Left forelimb (tissue), 1 donor: ENCODE measurements around the gene RAPGEFL1.
"Not testable (repeated sequence)": the region's sequence is repeated elsewhere in the genome, so short reads cannot be mapped to it uniquely, and the experiment has no call there.

Experiments
- DNase-seq: peaks from one replicate; pipeline ENCODE4 v3.0.0-alpha.2; 2018; ENCODE audit warnings: low spot score

The RAPGEFL1 gene

GRCh38 chr17:40209404-40210093 lies 32.3 kb downstream of the RAPGEFL1 start:
- DNase-seq: no peak

GRCh38 chr17:40213914-40214313 lies 36.6 kb downstream of the RAPGEFL1 start:
- not testable (repeated sequence) for DNase-seq

GRCh38 chr17:40218006-40218739 lies 40.9 kb downstream of the RAPGEFL1 start:
- no peak for DNase-seq

- peak; percentile 96 for DNase-seq
Observed at GRCh38 chr17:40218740-40219593, 41.7 kb downstream of the RAPGEFL1 start, which contains the start of gene WIPF2. WIPF2 (plus strand) TSS chr17:40219304; CDS start chr17:40256460, 37,156 bp downstream.

- DNase-seq: no peak
Observed at GRCh38 chr17:40219594-40220338, 42.5 kb downstream of the RAPGEFL1 start.

- no peak for DNase-seq
Observed at GRCh38 chr17:40224718-40225550, 47.7 kb downstream of the RAPGEFL1 start.

GRCh38 chr17:40229146-40229545 lies 51.9 kb downstream of the RAPGEFL1 start:
- DNase-seq: not testable (repeated sequence)

GRCh38 chr17:40230670-40231069 lies 53.4 kb downstream of the RAPGEFL1 start:
- no peak for DNase-seq

- DNase-seq: not testable (repeated sequence)
Observed at GRCh38 chr17:40231928-40232327, 54.7 kb downstream of the RAPGEFL1 start.

GRCh38 chr17:40241252-40241834 lies 64.1 kb downstream of the RAPGEFL1 start:
- DNase-seq: no peak

- DNase-seq: no peak
Observed at GRCh38 chr17:40242774-40243173, 65.5 kb downstream of the RAPGEFL1 start.

GRCh38 chr17:40243761-40244160 lies 66.5 kb downstream of the RAPGEFL1 start:
- no peak for DNase-seq

GRCh38 chr17:40244255-40244654 lies 67.0 kb downstream of the RAPGEFL1 start:
- DNase-seq: no peak
